Measurements from ENCODE around the gene C2CD3.
"Not testable (repeated sequence)": the region's sequence is repeated elsewhere in the genome, so short reads cannot be mapped to it uniquely, and the experiment has no call there.

C2CD3 gene

DNA sequence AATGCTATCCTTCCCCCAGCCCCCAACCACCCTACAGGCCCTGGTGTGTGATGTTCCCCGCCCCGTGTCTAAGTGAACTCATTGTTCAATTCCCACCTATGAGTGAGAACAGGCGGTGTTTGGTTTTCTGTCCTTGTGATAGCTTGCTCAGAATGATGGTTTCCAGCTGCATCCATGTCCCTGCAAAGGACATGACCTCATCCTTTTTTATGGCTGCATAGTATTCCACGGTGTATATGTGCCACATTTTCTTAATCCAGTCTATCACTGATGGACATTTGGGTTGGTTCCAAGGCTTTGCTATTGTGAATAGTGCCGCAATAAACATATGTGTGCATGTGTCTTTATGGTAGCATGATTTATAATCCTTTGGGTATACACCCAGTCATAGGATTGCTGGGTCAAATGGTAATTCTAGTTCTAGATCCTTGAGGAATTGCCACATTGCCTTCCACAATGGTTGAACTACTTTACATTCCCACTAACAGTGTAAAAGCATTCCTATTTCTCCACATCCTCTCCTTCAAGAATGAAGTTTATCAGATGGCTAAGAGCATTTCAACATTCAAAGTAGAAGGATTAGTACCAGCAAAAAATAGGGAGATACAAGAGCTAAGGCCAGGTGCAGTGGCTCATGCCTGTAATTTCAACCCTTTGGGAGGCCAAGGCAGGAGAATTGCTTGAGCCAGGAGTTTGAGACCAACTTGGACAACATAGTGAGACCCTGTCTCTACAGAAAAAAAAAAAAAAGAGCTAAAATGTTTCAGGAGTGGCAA, 50.4 kb downstream of the C2CD3 start:
- DNase-seq (ENCODE audit: low read depth in 2 of 2), result not testable (repeated sequence)

DNA sequence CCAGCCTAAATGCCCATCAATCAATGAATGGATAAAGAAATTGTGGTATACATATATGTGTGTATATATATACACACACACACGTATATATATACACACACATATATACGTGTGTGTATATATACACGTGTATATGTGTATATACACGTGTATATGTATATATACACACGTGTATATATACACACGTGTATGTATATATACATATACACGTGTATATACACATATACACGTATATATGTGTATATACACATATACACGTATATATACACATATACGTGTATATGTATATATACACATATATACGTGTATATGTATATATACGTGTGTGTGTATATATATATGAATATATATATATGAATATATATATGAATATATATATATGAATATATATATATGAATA, 54.1 kb downstream of the C2CD3 start:
- no peak for DNase-seq (ENCODE audit: low read depth in 2 of 2)

DNA sequence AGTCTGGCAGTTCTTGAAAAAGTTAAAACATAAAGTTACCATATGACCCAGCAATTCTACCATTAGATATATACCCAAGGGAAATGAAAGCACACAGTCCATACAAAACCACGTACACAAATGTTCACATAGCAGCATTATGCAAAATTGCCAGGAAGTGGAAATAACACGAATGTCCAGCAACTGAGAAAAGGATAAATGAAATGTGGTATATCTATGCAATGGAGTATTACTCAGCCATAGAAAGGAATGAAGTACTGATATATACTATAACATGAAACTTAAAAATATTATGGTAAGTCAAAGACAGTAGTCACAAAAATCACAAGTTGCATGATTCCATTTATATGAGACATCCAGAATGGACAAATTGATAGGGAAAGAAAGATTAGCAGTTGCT, 57.9 kb downstream of the C2CD3 start:
- DNase-seq (ENCODE audit: low read depth in 2 of 2), result no peak

DNA sequence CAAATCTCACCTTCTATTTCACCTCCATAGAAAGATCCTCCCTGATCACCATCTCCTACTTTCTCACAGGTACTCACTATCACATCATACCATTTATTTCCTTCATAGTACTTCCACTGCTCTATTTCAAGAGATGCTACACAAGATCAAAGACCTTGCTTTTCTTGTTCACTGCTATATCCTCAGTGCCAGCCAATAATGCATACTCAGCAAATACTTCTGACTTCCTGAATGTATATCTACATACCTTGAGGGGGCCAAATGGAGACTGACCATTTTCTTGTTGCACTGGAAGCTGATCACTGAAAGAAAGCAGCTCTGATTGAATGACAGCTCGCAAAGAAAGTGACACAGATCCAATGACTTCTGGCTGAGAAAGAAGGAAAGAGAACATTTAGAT, 64.7 kb downstream of the C2CD3 start:
- DNase-seq (ENCODE audit: low read depth in 2 of 2), result no peak

DNA sequence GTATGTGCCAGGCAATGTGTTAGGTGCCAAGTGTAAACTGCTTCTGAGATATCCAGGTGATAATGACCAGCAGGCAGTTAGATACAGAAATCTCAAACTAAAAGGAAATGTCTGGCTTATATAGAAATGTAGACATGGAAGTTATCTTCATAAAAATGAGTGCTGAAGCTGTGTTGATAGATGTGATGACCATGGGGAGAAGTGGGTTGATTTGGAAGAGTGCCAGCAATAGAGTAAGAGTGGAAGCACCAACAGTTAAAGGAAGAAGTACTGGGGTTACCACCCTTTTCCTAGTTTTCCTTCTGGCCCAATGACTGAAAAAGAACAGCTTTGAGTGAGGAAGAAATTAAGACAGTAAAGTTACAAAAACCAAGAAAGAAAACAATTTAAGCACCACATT, 68.5 kb downstream of the C2CD3 start:
- no peak for DNase-seq (ENCODE audit: low read depth in 2 of 2)

DNA sequence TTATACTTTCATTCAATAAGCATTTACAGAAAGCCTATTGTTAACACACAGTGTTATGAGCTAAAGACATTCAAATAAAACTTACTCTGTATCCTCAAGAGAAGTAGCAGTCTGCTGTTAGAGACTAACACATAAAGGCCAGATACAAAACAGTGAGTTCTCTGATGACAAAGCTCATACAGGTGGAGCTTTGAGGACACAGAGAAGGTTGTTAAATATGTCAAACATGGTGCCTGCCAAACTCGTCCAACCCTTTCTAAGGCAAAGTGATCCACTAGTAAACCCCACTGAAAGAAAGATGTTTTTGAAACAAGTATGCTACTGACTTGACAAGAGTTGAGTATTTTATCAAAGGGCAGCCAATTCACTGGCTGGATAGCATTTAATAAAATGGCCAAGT, 70.1 kb downstream of the C2CD3 start:
- no peak for DNase-seq (ENCODE audit: low read depth in 2 of 2)

DNA sequence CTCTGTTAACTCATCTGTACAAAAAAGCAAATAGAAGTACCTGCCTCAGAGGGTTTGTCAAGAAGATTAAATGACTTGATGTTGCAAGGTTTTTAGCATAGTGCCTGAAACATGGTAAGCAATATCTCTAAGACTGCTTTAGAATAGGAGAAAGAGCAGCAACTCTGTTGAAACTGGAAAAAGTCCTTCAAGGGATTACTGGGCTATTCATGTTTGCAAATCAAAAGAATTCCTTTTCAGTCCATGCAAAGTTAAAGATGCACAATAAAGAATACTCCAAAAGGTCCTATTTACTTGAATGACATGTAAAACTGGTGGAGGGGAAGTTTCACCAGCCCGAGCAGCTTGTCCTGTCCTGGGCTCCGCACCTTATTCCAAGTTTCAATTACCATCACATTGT, 70.6 kb downstream of the C2CD3 start:
- no peak for DNase-seq (ENCODE audit: low read depth in 2 of 2)

DNA sequence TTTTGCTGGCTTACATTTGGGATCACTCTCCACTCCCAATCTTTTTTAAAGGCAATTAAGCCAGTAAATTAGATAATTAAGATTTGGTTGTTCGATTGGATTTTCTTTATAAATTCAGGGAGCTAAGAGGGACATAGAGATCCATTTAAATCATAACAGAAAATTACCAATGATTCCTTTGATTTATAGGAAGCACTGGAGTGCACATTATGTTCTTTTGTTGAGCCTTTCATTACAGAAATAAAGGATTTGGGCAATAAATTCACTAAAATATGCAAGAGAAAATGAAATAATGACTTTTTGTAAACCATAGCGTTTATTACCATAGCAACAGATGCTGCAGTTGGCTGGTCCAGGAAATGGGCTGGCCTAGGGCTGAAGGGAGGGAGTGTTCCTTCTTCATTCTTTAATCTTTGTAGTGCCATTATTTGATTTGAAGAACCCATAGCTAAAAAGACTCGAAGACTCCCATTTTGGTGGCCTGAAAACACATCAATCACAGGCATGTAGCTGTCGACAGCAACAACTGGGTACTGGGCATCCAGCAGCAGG, 73.0 kb downstream of the C2CD3 start:
- no peak for DNase-seq (ENCODE audit: low read depth in 2 of 2)

DNA sequence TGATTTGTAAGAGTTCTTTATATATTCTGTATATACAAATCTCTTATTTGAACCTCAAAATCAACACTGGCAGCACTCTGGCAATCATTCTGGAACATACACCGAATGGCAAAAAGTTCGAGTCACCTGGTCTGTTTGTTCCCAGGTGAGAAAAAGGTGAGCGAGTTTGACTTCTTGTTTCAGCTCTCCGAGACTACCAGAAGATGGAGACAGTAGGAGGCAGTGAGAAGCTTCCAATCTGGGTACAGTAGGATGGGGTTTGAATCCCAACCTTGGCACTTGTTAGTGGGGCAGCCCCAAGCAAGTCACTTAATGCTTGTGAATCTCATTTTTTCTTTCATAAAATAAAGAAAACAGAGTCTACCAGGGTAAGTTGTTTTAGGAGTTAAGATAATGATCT, 76.4 kb downstream of the C2CD3 start:
- DNase-seq (ENCODE audit: low read depth in 2 of 2), result no peak

DNA sequence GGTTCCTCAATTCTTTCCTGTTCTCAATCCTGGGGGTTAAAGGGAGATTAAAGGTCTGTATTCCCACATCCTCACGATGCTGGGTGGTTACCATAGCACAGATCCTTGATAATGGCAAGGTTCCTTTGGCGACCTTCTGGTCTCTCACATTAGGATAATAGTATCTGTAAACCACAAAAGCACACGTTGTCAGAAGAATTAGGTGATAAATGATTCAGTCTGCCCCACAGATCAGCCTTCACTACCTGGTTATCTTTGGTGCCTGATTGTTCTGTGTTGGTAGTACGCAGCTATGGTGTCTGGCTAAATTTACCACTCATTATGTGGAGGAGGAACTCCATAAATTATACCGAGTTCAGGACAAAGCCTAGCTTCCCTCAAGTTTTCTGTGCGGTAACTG, 78.4 kb downstream of the C2CD3 start:
- DNase-seq (ENCODE audit: low read depth in 2 of 2), result no peak

DNA sequence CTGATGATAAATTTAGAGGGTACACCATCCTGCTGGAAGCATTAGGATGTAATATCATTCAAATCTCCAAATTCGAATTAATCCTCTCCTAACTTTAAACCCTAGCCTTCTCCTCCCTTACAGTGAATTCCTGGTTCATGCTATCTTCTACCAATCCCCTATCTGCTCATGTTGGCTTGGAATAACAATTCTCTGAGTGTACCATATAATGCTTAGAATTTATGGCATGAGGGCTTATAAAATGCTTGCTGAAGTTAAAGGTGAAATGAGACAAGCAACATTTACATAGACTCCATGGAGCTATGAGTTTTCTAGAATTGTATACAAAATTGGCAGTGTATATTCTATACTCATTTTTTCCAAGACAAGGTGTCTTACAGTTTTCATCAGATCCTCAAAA, 79.3 kb downstream of the C2CD3 start:
- no peak for DNase-seq (ENCODE audit: low read depth in 2 of 2)

DNA sequence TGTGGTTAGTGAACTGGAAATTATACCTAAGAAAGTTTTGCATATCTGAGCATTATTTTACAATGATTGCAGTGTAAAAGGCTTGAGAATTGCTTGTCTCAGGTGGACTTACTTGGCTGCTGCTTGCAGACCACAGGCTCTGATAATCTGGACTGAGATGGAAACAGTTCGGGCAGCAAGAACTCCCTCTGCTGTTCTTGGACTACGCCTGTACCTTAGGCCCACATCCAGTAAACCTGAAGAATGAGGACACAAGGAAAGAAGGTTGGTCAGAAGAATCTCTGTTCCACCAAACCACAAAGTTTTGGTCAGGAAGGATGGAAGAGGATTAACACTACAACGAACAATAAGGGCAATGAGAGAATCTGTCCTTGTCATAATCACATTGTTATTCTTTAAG, 80.1 kb downstream of the C2CD3 start:
- DNase-seq (ENCODE audit: low read depth in 2 of 2), result no peak

DNA sequence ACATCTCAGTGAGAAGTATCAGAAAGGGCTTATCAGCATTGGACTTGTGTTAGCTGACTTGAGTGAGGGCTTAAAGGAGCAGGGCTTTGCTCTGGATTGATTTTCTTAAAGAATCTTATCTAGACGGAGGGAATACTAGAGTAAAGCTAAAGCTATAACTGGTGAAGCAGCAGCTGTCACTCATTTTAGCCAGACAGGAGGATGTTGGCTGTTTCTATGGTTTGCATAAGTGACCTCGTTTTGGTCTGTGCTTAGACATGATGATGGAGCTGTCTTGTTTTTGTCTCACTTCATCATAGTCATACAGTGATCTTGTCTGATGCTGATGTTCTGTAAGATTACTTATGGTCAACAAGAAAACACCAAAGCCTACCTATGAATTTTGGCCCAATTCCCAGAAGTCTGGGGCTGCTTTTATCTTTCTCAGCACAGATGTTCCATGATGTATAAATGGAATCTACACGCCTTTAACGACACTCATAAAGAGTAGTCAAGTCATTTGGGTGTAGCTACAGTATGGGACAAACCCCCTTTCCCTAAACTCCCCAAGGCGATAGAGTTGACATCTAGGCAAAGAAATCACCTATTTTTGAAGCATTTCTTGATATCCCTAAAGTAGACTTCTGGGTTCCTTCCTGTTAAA, 84.4 kb downstream of the C2CD3 start:
- DNase-seq (ENCODE audit: low read depth in 2 of 2), result no peak

DNA sequence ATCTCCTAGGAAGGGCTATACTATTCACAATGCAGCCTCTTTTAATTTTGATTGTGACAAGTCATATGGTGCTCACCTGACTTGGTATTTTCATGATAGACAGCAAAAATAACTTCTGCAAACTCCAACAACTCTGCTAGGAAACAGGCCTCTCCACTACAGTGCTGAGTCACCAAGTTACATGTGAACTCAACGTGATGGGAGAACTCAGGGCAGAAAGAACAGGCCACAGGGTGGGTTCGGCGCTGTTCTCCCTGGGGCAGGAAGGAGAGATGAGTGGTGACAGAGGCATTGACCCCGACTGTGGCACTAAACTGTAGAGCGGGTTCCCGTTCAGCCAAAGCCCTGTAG, 85.3 kb downstream of the C2CD3 start:
- DNase-seq (ENCODE audit: low read depth in 2 of 2), result no peak

DNA sequence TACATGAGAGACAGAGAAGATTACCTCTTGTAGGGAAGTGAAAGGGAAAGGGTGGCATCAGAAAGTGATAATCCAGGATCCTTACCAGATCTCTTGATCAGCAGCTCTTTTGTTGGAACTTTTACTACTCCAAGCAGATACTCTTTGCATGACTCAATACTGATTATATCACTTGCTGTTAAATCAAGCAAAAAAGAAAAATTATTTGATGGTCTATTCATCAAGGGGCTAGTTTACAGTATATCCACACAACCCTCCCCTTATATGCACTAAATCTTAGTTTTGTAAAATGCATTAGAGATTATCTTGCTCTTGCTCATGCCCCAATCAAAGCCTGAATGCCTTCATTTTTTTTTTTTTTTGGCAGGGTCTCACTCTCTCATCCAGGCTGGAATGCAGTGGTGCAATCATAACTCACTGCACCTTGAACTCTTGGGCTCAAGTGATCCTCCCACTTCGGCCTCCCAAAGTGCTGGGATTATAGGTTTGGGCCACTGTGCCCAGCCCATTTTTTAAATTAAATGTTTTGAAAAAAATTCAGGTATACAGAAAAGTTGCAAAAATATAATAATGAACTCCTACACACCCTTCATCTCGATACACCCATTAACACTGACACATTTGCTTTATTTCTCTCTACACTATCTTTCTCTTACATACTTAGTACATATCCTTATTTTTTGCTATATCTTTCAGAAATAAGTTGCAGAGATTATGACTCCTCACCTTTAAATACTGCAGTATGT, 85.8 kb downstream of the C2CD3 start:
- no peak for DNase-seq (ENCODE audit: low read depth in 2 of 2)

DNA sequence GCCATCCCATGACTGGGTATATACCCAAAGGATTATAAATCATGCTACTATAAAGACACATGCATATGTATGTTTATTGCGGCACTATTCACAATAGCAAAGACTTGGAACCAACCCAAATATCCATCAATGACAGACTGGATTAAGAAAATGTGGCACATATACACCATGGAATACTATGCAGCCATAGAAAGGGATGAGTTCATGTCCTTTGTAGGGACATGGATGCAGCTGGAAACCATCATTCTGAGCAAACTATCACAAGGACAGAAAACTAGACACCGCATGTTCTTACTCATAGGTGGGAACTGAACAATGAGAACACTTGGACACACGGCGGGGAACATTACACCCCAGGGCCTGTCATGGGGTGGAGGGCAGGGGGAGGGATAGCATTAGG, 86.9 kb downstream of the C2CD3 start:
- not testable (repeated sequence) for DNase-seq (ENCODE audit: low read depth in 2 of 2)

DNA sequence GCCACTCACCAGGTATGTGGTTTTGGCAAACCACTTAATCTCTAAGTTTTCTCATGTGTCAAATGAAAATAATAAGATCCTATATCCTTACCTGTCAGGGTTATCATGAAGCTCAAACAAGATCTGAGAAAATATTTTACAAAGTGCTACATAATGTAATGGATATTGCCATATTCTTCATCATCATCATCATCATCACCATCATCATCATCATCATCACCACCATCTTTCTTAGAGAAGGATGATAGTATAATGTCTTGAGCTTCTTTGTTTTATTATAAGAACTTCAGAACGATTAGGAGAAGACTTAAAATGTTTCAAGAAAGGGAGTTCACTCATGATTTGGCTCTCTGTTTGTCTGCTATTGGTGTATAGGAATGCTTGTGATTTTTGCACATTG, 89.4 kb downstream of the C2CD3 start:
- DNase-seq (ENCODE audit: low read depth in 2 of 2), result no peak

DNA sequence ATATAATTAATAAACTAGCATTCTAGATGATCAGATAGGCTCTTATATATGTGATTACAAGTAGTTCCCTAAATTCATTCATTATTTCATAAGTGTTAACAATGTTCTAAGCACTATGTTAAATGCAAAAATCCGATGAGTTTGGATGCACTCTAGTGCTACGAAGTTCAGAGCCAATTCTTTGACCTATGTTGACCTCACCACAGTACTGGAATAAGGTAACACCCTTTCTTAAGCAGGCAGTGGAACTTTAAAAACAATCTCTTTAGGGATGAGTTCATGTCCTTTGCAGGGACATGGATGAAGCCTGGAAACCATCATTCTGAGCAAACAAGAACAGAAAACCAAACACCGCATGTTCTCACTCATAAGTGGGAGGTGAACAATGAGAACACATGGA, 93.6 kb downstream of the C2CD3 start:
- DNase-seq (ENCODE audit: low read depth in 2 of 2), result no peak

DNA sequence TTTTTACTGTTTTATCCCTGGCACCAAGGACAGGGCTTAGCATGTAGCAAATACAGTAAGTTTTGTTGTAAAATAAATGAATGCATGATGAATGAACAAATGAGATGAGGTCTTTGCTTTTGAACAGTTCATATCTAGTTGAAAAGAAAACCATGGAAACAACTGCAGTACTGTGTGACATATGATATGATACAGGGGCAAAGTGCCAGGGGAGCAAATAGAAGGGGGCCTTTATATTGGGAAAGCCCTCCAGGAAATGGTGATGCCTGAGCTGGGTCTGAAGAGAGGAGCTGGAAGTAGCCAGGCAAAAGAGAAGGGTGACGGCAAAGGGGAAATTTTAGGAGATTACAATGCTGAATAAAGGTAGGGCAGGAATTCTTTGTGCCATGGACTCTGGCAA, 98.1 kb downstream of the C2CD3 start:
- no peak for DNase-seq (ENCODE audit: low read depth in 2 of 2)

DNA sequence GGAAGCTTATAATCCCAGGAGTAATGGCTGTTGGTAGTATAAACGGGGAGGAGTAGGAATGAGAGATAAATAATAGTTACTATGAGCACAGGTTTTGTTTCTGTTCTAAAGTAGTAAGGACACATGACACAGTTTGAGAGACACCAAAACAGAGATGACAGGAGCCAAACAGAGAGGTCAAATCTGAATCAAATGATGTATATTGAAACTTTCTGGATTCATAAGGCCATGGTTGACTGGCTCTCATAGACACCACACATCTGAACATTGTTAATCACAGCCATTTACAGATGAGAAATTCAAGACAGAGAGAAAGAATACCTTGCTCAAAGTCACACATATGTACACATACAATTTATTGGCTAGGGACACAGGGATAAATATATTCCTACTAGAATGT, 98.5 kb downstream of the C2CD3 start:
- DNase-seq (ENCODE audit: low read depth in 2 of 2), result no peak

DNA sequence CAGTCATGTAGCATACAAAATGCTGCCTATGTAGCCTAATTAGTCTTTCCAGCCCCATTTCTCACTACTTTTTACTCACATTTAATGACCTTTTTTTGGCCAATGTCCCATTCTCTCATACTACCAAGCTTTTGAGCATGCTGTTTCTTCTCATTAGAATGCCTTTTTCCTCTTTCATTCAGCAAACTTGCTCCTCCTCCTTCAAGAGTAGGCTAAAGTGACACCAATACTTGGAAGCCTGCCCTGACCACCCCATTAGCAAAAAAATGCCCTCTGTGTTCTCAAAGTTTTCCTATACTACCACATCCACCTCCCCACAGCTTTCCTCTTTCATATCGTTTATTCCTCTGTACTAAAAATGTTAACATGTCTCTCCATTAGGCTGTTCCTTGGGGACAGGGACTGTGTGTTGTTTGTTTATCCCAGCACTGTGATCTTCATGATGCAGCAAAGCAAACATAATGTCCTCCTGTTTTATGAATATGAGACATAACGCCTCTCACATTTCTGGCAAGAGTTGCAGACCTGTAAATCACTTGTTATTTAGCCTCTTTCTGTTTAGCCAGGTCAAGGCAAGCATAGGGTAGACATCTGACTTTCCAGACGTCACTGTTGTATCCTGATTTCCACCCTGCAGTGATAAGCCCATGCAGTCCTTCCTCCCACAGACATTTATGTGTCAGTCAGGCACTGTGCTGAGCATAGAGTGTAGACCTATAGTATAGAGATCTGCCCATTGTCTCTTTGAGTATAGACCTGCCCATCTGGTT, 99.9 kb downstream of the C2CD3 start:
- DNase-seq (ENCODE audit: low read depth in 2 of 2), result no peak

Data from stimulated activated CD8-positive, alpha-beta memory T cell treated with anti-CD3 and anti-CD28 coated beads, Interleukin-15, amount 100 ng/mL, for 48 hours (primary cell).